Measurements from ENCODE around the gene DNAH8. TPM values are rescaled to one million over a fixed set of nuclear protein-coding genes. Genes with fewer than 3 reads are reported as not detected.

The DNAH8 gene
- total RNA-seq, 1 experiment from 2014 or later, result not detected

- no peaks in the 10 kb centered on the region for H3K9me3 ChIP-seq (ENCODE audit: control insufficient read depth in 1 of 2, insufficient read depth in 1 of 2, low read depth in 1 of 2, low read length in 2 of 2)
- no peak for DNase-seq (ENCODE audit: low read depth, low spot score)
- no peaks in the 10 kb centered on the region for H4K20me1 ChIP-seq (ENCODE audit: insufficient read depth)
- no peak overlapping the region for H3K4me3 ChIP-seq (replicated peaks in 1 of 2; ENCODE audit: low read depth in 1 of 2, low read length in 2 of 2)
- H3K27me3 ChIP-seq (ENCODE audit: insufficient read depth, low read length), result peaks cover 82% of the 10 kb centered on the region
- RAD21 ChIA-PET (ENCODE audit: low non-redundant PET in 1 of 2, low total read pairs in 2 of 2, uncharacterized antibody in 2 of 2, unreplicated experiment in 2 of 2), result no interaction called here
- H3K79me2 ChIP-seq (ENCODE audit: insufficient read depth, low read length), result no peaks in the 10 kb centered on the region
- H2AFZ ChIP-seq (ENCODE audit: low read depth, low read length, poor library complexity, severe bottlenecking), result no peak overlapping the region
- ATAC-seq, result no peak
- no peak overlapping the region for H3K4me2 ChIP-seq (ENCODE audit: low read length)
- POLR2A ChIA-PET, result no interaction called here
- CTCF ChIA-PET, result no interaction called here
- no peak overlapping the region for H3K9ac ChIP-seq (ENCODE audit: low read length)
- intact Hi-C loops (cut with micrococcal nuclease), result no loop called here
- no TSS peak for BruUV-seq (replicated peaks)
- H3K27ac ChIP-seq (ENCODE audit: low read depth, low read length), result no peak overlapping the region
- H3K4me1 ChIP-seq (ENCODE audit: control insufficient read depth in 1 of 2, insufficient read depth in 2 of 2, low read length in 2 of 2), result no peaks in the 10 kb centered on the region
- no peak for TF ChIP-seq MAX (IDR thresholded peaks at IDR 0.05)
- TF ChIP-seq TCF7L2 (IDR thresholded peaks at IDR 0.05; ENCODE audit: borderline replicate concordance, extremely low read depth, insufficient read depth, insufficient read length), result no peak
- TF ChIP-seq POLR2AphosphoS5 (IDR thresholded peaks at IDR 0.05; ENCODE audit: low read depth, low read length), result no peak
- TF ChIP-seq RAD21 (IDR thresholded peaks at IDR 0.05; ENCODE audit: low read depth), result no peak
- no peaks in the 10 kb centered on the region for H3K9me2 ChIP-seq (ENCODE audit: insufficient read depth)
- no peaks in the 10 kb centered on the region for H3K36me3 ChIP-seq (ENCODE audit: control insufficient read depth in 1 of 2, insufficient read depth in 2 of 2, low read length in 2 of 2)
These were observed 260.9 kb downstream of the DNAH8 start for GRCh38 chr6:38976051-38976450.

GRCh38 chr6:38976801-38977500 lies 261.8 kb downstream of the DNAH8 start:
- H3K4me1 ChIP-seq (ENCODE audit: control insufficient read depth in 1 of 2, insufficient read depth in 2 of 2, low read length in 2 of 2), result no peaks in the 10 kb centered on the region
- H3K4me2 ChIP-seq (ENCODE audit: low read length), result no peak overlapping the region
- H2AFZ ChIP-seq (ENCODE audit: low read depth, low read length, poor library complexity, severe bottlenecking), result no peak overlapping the region
- BruUV-seq (replicated peaks), result no TSS peak
- no peak overlapping the region for H3K9ac ChIP-seq (ENCODE audit: low read length)
- H4K20me1 ChIP-seq (ENCODE audit: insufficient read depth), result no peaks in the 10 kb centered on the region
- TF ChIP-seq REST (IDR thresholded peaks at IDR 0.05; ENCODE audit: low read depth) (no peak), CTCF (IDR thresholded peaks at IDR 0.05 in 2 of 3, conservative IDR thresholded peaks at IDR 0.05 in 1 of 3; ENCODE audit: borderline replicate concordance in 1 of 3, insufficient read depth in 1 of 3, low read depth in 2 of 3, low read length in 2 of 3) (no peak), SIN3A (IDR thresholded peaks at IDR 0.05; ENCODE audit: low read depth) (no peak), ELF1 (IDR thresholded peaks at IDR 0.05; ENCODE audit: borderline replicate concordance, low read depth) (no peak)
- H3K79me2 ChIP-seq (ENCODE audit: insufficient read depth, low read length), result no peaks in the 10 kb centered on the region
- CTCF ChIA-PET, result no interaction called here
- no peak for ATAC-seq
- RAD21 ChIA-PET (ENCODE audit: low non-redundant PET in 1 of 2, low total read pairs in 2 of 2, uncharacterized antibody in 2 of 2, unreplicated experiment in 2 of 2), result no interaction called here
- no peaks in the 10 kb centered on the region for H3K9me3 ChIP-seq (ENCODE audit: control insufficient read depth in 1 of 2, insufficient read depth in 1 of 2, low read depth in 1 of 2, low read length in 2 of 2)
- no peak overlapping the region for H3K4me3 ChIP-seq (replicated peaks in 1 of 2; ENCODE audit: low read depth in 1 of 2, low read length in 2 of 2)
- no peaks in the 10 kb centered on the region for H3K36me3 ChIP-seq (ENCODE audit: control insufficient read depth in 1 of 2, insufficient read depth in 2 of 2, low read length in 2 of 2)
- intact Hi-C loops (cut with micrococcal nuclease), result no loop called here
- POLR2A ChIA-PET, result no interaction called here
- DNase-seq (ENCODE audit: low read depth, low spot score), result no peak
- peaks cover 81% of the 10 kb centered on the region for H3K27me3 ChIP-seq (ENCODE audit: insufficient read depth, low read length)
- no peak overlapping the region for H3K27ac ChIP-seq (ENCODE audit: low read depth, low read length)
- H3K9me2 ChIP-seq (ENCODE audit: insufficient read depth), result no peaks in the 10 kb centered on the region
